HCT116 (cell line): ENCODE results near the gene TTLL9.

Source experiments
- CEBPB ChIP-seq: IDR thresholded peaks from 2 replicates; pipeline ENCODE4 v1.6.1; 2012; ENCODE audit warnings: low read depth
- POLR2A ChIP-seq: IDR thresholded peaks from 2 replicates; pipeline ENCODE4 v1.7.0; 2011; ENCODE audit warnings: borderline replicate concordance; ENCODE audit not compliant: insufficient read depth, insufficient read length; ENCODE audit errors: extremely low read depth

- no peak for TF ChIP-seq CEBPB
- TF ChIP-seq POLR2A = no peak
These were observed 25.6 kb downstream of the TTLL9 start for GRCh38 chr20:31896049-31896448.
